ENCODE measurements around the gene TRIM47.

- no peak for TF ChIP-seq POLR2A (IDR thresholded peaks at IDR 0.05; ENCODE audit: extremely low read depth, insufficient read length)
- TF ChIP-seq CTCF (IDR thresholded peaks at IDR 0.05; ENCODE audit: low read depth, low read length): no peak
Observed at GRCh38 chr17:75899767-75900468, 21.5 kb upstream of the TRIM47 start.

All from NB4 (cell line).